CD4-positive, alpha-beta memory T cell (primary cell): ENCODE data around the gene PHF13. TPM values are rescaled to one million over a fixed set of nuclear protein-coding genes. Genes with fewer than 3 reads are reported as not detected.

Experiments
- CTCF ChIA-PET: fragments of 350-600 bp; sonication (Branson Sonifier 250); formaldehyde crosslinking; loops from one replicate; lab custom pipeline; 2021; ENCODE audit warnings: inconsistent platforms; ENCODE audit not compliant: partially characterized antibody; lab: Charles Lee
- POLR2A ChIA-PET: fragments of 350-600 bp; sonication (Branson Sonifier 250); formaldehyde crosslinking; loops from one replicate; lab custom pipeline; 2021; ENCODE audit not compliant: partially characterized antibody; lab: Charles Lee
- DNase-seq, 5 donors: peaks; one replicate each; pipeline versions ENCODE4 v3.0.0 to v3.0.0-alpha.2; 2020 to 2022; ENCODE audit warnings: mixed read lengths in 1 of 5
- H3K27ac ChIP-seq: one replicate; pipeline ENCODE4 v1.7.0; 2013; ENCODE audit warnings: low read depth, low read length
- H3K27me3 ChIP-seq: 2 replicates; pipeline ENCODE4 v1.7.0; 2013; ENCODE audit warnings: mild to moderate bottlenecking, low read length, moderate library complexity; ENCODE audit not compliant: insufficient read depth
- H3K36me3 ChIP-seq: 2 replicates; pipeline ENCODE4 v1.7.0; 2013; ENCODE audit warnings: mild to moderate bottlenecking, low read length, moderate library complexity; ENCODE audit not compliant: insufficient read depth
- H3K4me1 ChIP-seq: 2 replicates; pipeline ENCODE4 v1.7.0; 2013; ENCODE audit warnings: mild to moderate bottlenecking, low read length, moderate library complexity; ENCODE audit not compliant: insufficient read depth
- H3K4me3 ChIP-seq, 2 donors: one replicate each; pipeline ENCODE4 v1.7.0; 2013; ENCODE audit warnings: low read length in 2 of 2, mild to moderate bottlenecking in 1 of 2
- H3K9me3 ChIP-seq, 2 donors: one replicate each; pipeline ENCODE4 v1.7.0; 2013; ENCODE audit warnings: low read length in 2 of 2, control low read depth in 1 of 2; ENCODE audit not compliant: control insufficient read depth in 1 of 2
- H3K27ac Mint-ChIP-seq, 7 donors: one replicate each; pipeline ENCODE4 v1.8.0; 2020 to 2021; ENCODE audit warnings: mixed read lengths in 7 of 7, mild to moderate bottlenecking in 6 of 7, inconsistent platforms in 3 of 7, moderate library complexity in 3 of 7
- H3K27me3 Mint-ChIP-seq, 2 donors: one replicate each; pipeline ENCODE4 v1.8.0; 2020 to 2021; ENCODE audit warnings: mixed read lengths in 2 of 2
- H3K36me3 Mint-ChIP-seq, 2 donors: one replicate each; pipeline ENCODE4 v1.8.0; 2020 to 2021; ENCODE audit warnings: mixed read lengths in 2 of 2, inconsistent platforms in 1 of 2, mild to moderate bottlenecking in 1 of 2
- H3K4me1 Mint-ChIP-seq, 4 donors: one replicate each; pipeline ENCODE4 v1.8.0; 2020 to 2021; ENCODE audit warnings: mixed read lengths in 4 of 4, mild to moderate bottlenecking in 1 of 4
- H3K4me3 Mint-ChIP-seq, 8 donors: one replicate each; pipeline ENCODE4 v1.8.0; 2020 to 2021; ENCODE audit warnings: mixed read lengths in 8 of 8, mild to moderate bottlenecking in 7 of 8, moderate library complexity in 6 of 8, inconsistent platforms in 3 of 8
- H3K9me3 Mint-ChIP-seq, 8 donors: one replicate each; pipeline ENCODE4 v1.8.0; 2020 to 2021; ENCODE audit warnings: mixed read lengths in 8 of 8, mild to moderate bottlenecking in 5 of 8, inconsistent platforms in 3 of 8, moderate library complexity in 1 of 8
- intact Hi-C: fragments of 100-400 bp; cut with micrococcal nuclease; formaldehyde crosslinking; loops from one replicate; pipeline ENCODE4 v1.15.1; 2023
- polyA plus RNA-seq, 2 donors: library from polyadenylated mRNA; unstranded; fragments of 300-500 nt; fragmentation: Illumina TruSeq; gene quantifications; one replicate each; pipeline ENCODE4 v1.2.3, GENCODE V29; 2021
- total RNA-seq, 2 experiments: library from RNA; stranded (reverse); gene quantifications; one replicate each; pipeline ENCODE4 v1.2.3, GENCODE V29; 2021

PHF13 gene
- total and polyA plus RNA-seq, 4 experiments from 2014 or later, result 2.1 to 14.7 (median 10.0) TPM

GRCh38 chr1:6601049-6601922 lies 12.2 kb upstream of the PHF13 start:
- no peaks in the 10 kb centered on the region for H3K9me3 ChIP-seq
- Mint-ChIP-seq H3K9me3 (peaks cover 0 to 2% (median 0%) of the 10 kb centered on the region in 8 donors), H3K4me3 (peak overlapping the region; percentile 93 to 99 (median 98)), H3K36me3 (peaks cover 14 to 38% of the 10 kb centered on the region in 2 donors), H3K27me3 (no peaks in the 10 kb centered on the region), H3K27ac (peak overlapping the region; percentile 88 to 98 (median 96)), H3K4me1 (peaks cover 10 to 58% (median 41%) of the 10 kb centered on the region in 4 donors)
- ChIA-PET CTCF (interaction anchor here (1.1 to 3.8 kb wide), 15 partner anchors 11 to 114 kb away, joined by 3 to 24 read pairs (median 6); partner anchors contain the start of genes NOL9, TAS1R1, THAP3 and ZBTB48), POLR2A (interaction anchor here (0.6 to 8.5 kb wide), 21 partner anchors 9 to 608 kb away, joined by 3 to 273 read pairs (median 5); partner anchors contain the start of genes CAMTA1, DNAJC11, NOL9 and PHF13)
- peak; percentile 69 to 95 (median 72) for DNase-seq
- H3K36me3 ChIP-seq, result peaks cover 24% of the 10 kb centered on the region
- peak overlapping the region; percentile 87 to 92 for H3K4me3 ChIP-seq
- intact Hi-C loops, result loop anchor here (1.0 kb wide), 1 partner anchor 21 kb away; no protein-coding TSS in a partner anchor
- H3K27ac ChIP-seq, result peak overlapping the region; percentile 88
- peaks cover 54% of the 10 kb centered on the region for H3K4me1 ChIP-seq
- H3K27me3 ChIP-seq, result no peaks in the 10 kb centered on the region

- H3K36me3 Mint-ChIP-seq, result peaks cover 9 to 32% of the 10 kb centered on the region in 2 donors
- peak overlapping the region; percentile 52 to 98 (median 95) for H3K27ac Mint-ChIP-seq
- Histone ChIP-seq H3K4me1 (peaks cover 46% of the 10 kb centered on the region), H3K27ac (peak overlapping the region; percentile 88), H3K36me3 (peaks cover 16% of the 10 kb centered on the region), H3K9me3 (no peaks in the 10 kb centered on the region), H3K27me3 (no peaks in the 10 kb centered on the region), H3K4me3 (peak overlapping the region; percentile 87 to 92)
- ChIA-PET CTCF (interaction anchor here (1.2 to 3.8 kb wide), 8 partner anchors 10 to 112 kb away, joined by 3 to 24 read pairs (median 8); partner anchors contain the start of genes NOL9, TAS1R1, THAP3 and ZBTB48), POLR2A (interaction anchor here (0.6 to 8.5 kb wide), 26 partner anchors 9 to 608 kb away, joined by 3 to 273 read pairs (median 4); partner anchors contain the start of genes CAMTA1, DNAJC11, NOL9 and PHF13)
- peak in 3 of 5 donors; percentile 34 to 49 (median 34) for DNase-seq
- peaks cover 0 to 2% (median 0%) of the 10 kb centered on the region in 8 donors for H3K9me3 Mint-ChIP-seq
- peak overlapping the region; percentile 93 to 99 (median 98) for H3K4me3 Mint-ChIP-seq
- H3K27me3 Mint-ChIP-seq, result no peaks in the 10 kb centered on the region
- peaks cover 7 to 50% (median 35%) of the 10 kb centered on the region in 4 donors for H3K4me1 Mint-ChIP-seq
- intact Hi-C loops, result loop anchor here (1.0 to 2.0 kb wide), 4 partner anchors 22 to 141 kb away; partner anchors contain the start of gene NOL9
These were observed 11.4 kb upstream of the PHF13 start for GRCh38 chr1:6601923-6602668.

DNA sequence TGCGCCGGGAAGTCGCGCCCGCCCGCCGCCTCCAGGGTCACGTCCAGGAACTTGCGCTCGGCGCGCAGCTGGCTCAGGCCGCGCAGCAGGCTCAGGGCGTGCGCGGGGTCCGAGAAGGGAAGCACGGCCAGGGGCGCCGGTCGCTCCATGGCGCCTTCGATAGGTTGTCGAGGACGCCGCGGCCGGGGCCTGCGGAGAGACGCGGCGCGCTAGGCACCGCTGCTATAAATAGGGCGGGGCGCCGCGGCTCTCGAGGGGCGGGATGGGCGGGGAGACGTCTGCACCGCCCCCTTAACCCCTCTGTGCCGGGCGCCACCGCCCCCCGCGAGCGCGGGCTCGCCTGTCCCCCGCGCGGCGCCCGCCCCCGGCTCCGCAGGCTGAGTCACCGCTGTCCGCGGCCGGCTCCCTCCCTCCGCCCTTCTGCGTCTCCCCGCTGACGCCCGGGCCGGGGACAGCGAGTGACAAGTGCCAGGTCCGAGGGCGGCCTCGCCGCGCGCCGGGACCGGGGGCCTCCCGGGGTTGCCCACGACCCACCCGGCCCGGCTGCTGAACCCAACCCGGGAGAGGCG lies 10.8 kb upstream of the PHF13 start, which contains the start of gene KLHL21:
Gene KLHL21, minus strand, starts transcription at position 201 of the 569 bp plus-strand sequence. Its CDS starts 52 bp downstream, at position 149.
- POLR2A ChIA-PET, result interaction anchor here (0.6 to 8.5 kb wide), 26 partner anchors 10 to 610 kb away, joined by 3 to 273 read pairs (median 5); partner anchors contain the start of genes CAMTA1, DNAJC11, NOL9 and PHF13
- peak within 1 kb of the TSS; percentile 93 to 99 (median 98) for H3K4me3 Mint-ChIP-seq
- H3K9me3 ChIP-seq, result no peaks in the 10 kb centered on the region
- DNase-seq, result peak; percentile 75 to 85 (median 82)
- no peaks in the 10 kb centered on the region for H3K27me3 ChIP-seq
- H3K4me3 ChIP-seq, result peak within 1 kb of the TSS; percentile 87 to 92
- peaks cover 40% of the 10 kb centered on the region for H3K4me1 ChIP-seq
- H3K36me3 ChIP-seq, result peaks cover 10% of the 10 kb centered on the region
- intact Hi-C loops, result loop anchor here (1.0 to 2.0 kb wide), 4 partner anchors 11 to 142 kb away; partner anchors contain the start of genes NOL9 and PHF13
- H3K36me3 Mint-ChIP-seq, result peaks cover 5 to 28% of the 10 kb centered on the region in 2 donors
- peak within 1 kb of the TSS; percentile 88 for H3K27ac ChIP-seq
- CTCF ChIA-PET, result interaction anchor here (1.0 to 3.8 kb wide), 10 partner anchors 9 to 113 kb away, joined by 3 to 24 read pairs (median 6); partner anchors contain the start of genes NOL9, TAS1R1, THAP3 and ZBTB48
- peak within 1 kb of the TSS; percentile 95 to 99 (median 97) for H3K27ac Mint-ChIP-seq
- H3K27me3 Mint-ChIP-seq, result no peaks in the 10 kb centered on the region
- peaks cover 0 to 2% (median 0%) of the 10 kb centered on the region in 8 donors for H3K9me3 Mint-ChIP-seq
- H3K4me1 Mint-ChIP-seq, result peaks cover 6 to 43% (median 30%) of the 10 kb centered on the region in 4 donors

GRCh38 chr1:6603238-6603914 lies 10.2 kb upstream of the PHF13 start:
- intact Hi-C loops, result loop anchor here (1.0 to 2.0 kb wide), 2 partner anchors 10 to 143 kb away; partner anchors contain the start of gene PHF13
- H3K27ac ChIP-seq, result peak overlapping the region; percentile 88
- peaks cover 3% of the 10 kb centered on the region for H3K36me3 ChIP-seq
- no peaks in the 10 kb centered on the region for H3K9me3 ChIP-seq
- H3K27me3 ChIP-seq, result no peaks in the 10 kb centered on the region
- ChIA-PET CTCF (interaction anchor here (1.0 to 2.5 kb wide), 5 partner anchors 9 to 48 kb away, joined by 3 to 13 read pairs (median 4); partner anchors contain the start of genes TAS1R1 and THAP3), POLR2A (interaction anchor here (0.9 to 8.5 kb wide), 19 partner anchors 9 to 611 kb away, joined by 3 to 273 read pairs (median 12); partner anchors contain the start of genes CAMTA1, NOL9, PHF13 and PLEKHG5)
- H3K4me1 ChIP-seq, result peaks cover 34% of the 10 kb centered on the region
- H3K9me3 Mint-ChIP-seq, result peaks cover 0 to 2% (median 0%) of the 10 kb centered on the region in 8 donors
- H3K4me3 Mint-ChIP-seq, result peak overlapping the region; percentile 84 to 95 (median 90)
- peak overlapping the region; percentile 95 to 99 (median 97) for H3K27ac Mint-ChIP-seq
- peak; percentile 67 to 85 (median 72) for DNase-seq
- H3K36me3 Mint-ChIP-seq, result peaks cover 5 to 25% of the 10 kb centered on the region in 2 donors
- H3K4me3 ChIP-seq, result peak overlapping the region; percentile 85 to 92
- peaks cover 6 to 40% (median 28%) of the 10 kb centered on the region in 4 donors for H3K4me1 Mint-ChIP-seq
- H3K27me3 Mint-ChIP-seq, result no peaks in the 10 kb centered on the region

DNA sequence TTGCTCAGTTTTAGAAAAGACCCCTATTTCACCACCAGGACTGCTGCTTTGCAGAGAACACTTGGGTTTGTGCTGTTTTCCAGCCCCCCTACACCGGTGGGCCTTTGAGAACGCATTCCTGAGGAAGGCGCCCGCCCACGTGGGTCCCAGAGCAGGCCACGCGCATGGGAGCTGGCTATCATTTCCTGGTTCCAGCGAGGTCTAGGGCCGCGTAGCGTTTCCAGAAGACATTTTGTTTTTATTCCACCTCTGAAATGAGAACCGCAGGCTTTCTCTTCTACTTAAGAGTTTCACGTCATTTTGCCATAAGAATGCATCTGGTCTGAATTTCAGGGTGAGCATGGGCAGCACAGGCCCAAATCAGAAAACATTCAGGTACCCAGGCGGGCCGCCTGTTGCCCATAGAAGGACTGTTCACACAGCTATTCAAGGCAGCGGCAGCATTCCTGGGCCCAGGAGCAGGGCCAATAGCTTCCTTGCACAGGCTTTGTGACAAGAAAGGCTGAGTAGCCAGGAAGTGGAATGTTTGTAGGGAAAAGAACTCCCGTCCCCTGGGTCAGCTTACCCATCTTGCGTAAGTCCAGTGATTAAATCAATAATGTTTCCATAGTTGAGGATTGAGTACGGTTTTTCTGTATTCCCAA lies 9.5 kb upstream of the PHF13 start:
- Histone ChIP-seq H3K4me3 (peak overlapping the region; percentile 85 to 92), H3K9me3 (no peaks in the 10 kb centered on the region), H3K4me1 (peaks cover 28% of the 10 kb centered on the region), H3K27me3 (no peaks in the 10 kb centered on the region), H3K27ac (peak overlapping the region; percentile 88), H3K36me3 (peaks cover under 1% of the 10 kb centered on the region)
- no peak for DNase-seq
- peaks cover 5 to 23% of the 10 kb centered on the region in 2 donors for H3K36me3 Mint-ChIP-seq
- ChIA-PET POLR2A (interaction anchor here (0.7 to 8.5 kb wide), 15 partner anchors 8 to 611 kb away, joined by 3 to 273 read pairs (median 19); partner anchors contain the start of genes CAMTA1, DNAJC11, NOL9 and PHF13), CTCF (interaction anchor here (1.0 to 2.5 kb wide), 5 partner anchors 8 to 49 kb away, joined by 3 to 13 read pairs (median 4); partner anchors contain the start of genes TAS1R1 and THAP3)
- peak overlapping the region; percentile 95 to 99 (median 97) for H3K27ac Mint-ChIP-seq
- H3K4me1 Mint-ChIP-seq, result peaks cover 6 to 38% (median 25%) of the 10 kb centered on the region in 4 donors
- peaks cover 0 to 2% (median 0%) of the 10 kb centered on the region in 8 donors for H3K9me3 Mint-ChIP-seq
- peak overlapping the region; percentile 84 to 95 (median 90) for H3K4me3 Mint-ChIP-seq
- no peaks in the 10 kb centered on the region for H3K27me3 Mint-ChIP-seq
- intact Hi-C loops, result loop anchor here (1.0 to 2.0 kb wide), 2 partner anchors 9 to 143 kb away; partner anchors contain the start of gene PHF13
